KBM-7 (cell line): ENCODE data around the gene ENOX2.
A peak's percentile ranks its signal among the peaks of the same experiment; 100 is the strongest.
"Not testable (repeated sequence)": the region's sequence is repeated elsewhere in the genome, so short reads cannot be mapped to it uniquely, and the experiment has no call there.

ENCODE experiments used
- DNase-seq: peaks from one replicate; pipeline ENCODE4 v3.0.0-alpha.2; 2015
- in situ Hi-C: fragments of 300-500 bp; cut with MboI; formaldehyde crosslinking; loops from 2 replicates; pipeline ENCODE4 v1.14.3; 2020; ENCODE audit warnings: low sequenced_read_pairs, low pct_unique_long_range_greater_than_20kb, mixed read lengths

ENOX2 gene, protein sequence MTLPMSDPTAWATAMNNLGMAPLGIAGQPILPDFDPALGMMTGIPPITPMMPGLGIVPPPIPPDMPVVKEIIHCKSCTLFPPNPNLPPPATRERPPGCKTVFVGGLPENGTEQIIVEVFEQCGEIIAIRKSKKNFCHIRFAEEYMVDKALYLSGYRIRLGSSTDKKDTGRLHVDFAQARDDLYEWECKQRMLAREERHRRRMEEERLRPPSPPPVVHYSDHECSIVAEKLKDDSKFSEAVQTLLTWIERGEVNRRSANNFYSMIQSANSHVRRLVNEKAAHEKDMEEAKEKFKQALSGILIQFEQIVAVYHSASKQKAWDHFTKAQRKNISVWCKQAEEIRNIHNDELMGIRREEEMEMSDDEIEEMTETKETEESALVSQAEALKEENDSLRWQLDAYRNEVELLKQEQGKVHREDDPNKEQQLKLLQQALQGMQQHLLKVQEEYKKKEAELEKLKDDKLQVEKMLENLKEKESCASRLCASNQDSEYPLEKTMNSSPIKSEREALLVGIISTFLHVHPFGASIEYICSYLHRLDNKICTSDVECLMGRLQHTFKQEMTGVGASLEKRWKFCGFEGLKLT

DNA sequence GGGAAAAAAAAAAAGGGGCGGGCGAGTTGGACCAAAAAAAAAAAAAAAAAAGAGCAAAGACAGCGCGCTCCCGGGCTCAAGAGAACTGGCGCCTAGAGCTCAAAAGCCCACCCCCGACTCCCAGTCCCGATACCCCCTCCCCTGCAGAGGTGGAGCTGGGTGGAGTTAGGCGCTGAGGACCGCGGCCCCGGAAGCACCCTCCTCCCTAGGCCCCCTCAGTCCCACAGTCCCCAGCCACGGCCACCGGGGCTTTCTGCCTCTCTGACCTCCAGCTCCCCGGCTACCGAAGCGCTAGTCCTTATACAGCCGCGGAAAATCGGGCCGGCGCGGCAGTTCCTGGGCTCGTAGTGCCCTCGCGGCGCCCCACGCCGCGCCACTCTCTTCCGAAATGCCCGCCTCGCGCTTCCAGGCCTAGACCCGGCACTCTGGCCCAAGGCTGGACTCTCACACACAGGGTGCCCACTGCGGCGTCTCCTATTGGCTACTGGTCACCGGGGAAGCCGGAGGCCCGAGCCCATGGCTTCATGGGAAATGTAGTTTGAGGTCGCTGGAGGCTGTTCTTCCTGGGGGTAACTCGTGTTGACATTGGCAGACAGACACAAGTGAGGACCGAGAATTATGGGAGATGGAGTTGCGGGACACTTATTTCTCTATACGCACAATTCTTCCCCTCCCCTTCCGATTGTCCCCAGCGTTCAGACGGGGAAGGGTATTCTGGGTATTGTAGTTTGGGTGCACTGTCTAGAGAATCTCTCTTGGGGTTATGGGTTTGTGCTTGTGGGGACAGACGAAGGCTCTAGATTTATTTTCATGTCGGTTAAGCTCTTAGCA, at the start of gene ENOX2:
ENOX2 (minus strand) TSS at position 427 of the 831 bp plus-strand sequence. CDS start 199,993 bp downstream, outside the sequence.
- in situ Hi-C loops: loop anchor here (25.0 kb wide), 1 partner anchor 366 kb away; no protein-coding TSS in a partner anchor
- peak; percentile 99 for DNase-seq

DNA sequence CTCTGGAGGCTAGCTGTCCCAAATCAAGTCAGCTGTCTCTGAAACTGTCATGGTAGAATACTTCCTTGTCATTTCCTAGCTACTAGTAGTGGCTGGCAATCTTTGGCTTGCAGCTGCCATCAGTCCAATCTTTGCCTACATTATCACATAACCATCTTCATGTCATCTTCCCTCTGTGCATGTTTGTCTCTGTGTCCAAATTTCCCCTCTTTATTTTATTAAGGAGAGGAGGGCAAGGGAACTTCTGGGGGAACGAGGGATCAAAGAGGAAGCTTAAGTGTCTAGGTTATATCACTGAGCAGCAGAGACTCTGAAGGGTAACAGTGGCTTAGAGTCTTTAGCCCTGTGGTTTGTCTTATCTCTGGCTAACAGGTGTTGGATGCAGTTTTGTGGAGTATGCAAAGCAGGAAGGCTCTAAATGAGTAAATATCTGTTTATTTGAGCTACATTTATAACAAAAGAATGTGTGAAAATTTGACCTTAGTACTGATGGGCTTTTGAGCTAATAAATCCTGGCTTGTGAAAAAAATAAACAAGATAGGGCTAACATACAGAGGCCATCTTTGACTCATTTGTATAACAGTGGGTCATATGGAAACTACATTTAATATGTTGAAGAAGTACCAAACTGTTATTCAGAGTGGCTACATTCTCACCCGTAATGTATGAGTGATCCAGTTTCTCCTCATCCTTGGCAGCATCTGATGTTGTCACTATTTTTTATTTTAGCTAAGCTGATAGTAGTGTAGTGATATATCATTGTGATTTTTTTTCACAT, 49.4 kb upstream of the ENOX2 start:
- in situ Hi-C loops: no loop called here
- peak; percentile 3 for DNase-seq

DNA sequence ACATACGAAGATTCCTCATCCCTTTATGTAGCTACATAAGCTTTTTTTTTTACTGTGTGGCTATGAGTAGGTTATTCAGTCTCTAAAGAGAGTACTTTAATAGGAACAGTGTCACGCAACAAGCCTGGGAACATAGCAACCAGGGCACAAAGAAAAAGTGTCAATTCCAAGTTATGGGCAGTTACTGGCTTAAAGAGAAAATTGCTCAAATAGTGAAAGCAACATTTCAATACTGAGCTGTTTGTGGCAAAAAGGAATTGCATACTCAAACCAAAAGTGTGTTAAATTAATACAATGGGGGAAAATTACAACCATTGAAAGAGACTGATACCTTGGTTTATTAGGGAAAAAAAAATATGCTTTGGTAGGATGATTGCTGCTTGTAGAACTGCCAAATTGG, 41.2 kb upstream of the ENOX2 start:
- no peak for DNase-seq
- in situ Hi-C loops: no loop called here

DNA sequence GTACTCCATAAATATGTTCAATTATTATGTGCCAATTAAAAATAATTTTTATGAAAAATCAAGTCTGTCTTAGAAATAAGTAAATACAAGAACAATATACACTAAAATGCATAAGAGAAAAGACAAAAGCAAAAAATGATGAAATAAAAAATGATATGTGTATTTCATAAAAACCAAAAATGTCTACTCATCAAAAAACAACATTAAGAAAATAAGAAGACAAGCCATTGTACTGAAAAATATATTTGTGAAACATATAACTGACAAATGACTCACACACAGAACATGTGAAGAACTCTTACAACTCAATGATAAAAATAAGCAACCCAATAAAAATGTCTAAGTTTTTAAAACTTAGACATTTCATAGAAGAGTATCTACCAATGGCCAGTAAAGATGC, 34.1 kb upstream of the ENOX2 start:
- DNase-seq: no peak
- in situ Hi-C loops: no loop called here

DNA sequence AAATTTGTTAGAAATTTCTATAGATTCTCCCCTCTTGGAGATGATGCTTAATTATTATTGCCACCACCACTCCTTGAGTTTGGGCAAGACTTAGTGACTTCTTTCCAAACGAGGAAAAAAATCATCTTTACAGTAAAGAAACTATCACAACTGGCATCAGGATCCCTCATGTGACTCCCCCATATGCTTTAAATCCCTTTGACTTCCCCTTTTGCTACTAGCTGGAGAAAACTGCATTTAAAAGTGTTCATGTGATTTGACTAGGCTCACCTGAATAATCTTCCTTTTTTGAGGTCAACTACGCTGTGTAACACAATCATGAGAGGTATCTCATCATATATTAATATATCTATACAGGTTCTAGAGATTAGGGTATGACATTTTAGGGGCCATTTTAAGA, 30.3 kb upstream of the ENOX2 start:
- peak; percentile 45 for DNase-seq
- in situ Hi-C loops: no loop called here

DNA sequence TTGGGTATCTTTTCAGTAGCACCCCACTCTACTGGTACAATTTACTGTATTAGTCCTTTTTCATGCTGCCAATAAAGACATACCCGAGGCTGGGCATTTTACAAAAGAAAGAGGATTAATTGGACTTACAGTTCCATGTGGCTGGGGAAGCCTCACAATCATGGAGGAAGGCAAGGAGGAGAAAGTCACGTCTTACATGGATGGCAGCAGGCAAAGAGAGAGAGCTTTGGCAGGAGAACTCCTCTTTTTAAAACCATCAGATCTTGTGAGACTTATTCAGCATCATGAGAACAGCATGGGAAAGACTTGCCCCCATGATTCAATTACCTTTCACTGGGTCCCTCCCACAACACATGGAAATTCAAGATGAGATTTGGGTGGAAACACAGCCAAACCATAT, 17.4 kb upstream of the ENOX2 start:
- in situ Hi-C loops: loop anchor here (25.0 kb wide), 1 partner anchor 383 kb away; no protein-coding TSS in a partner anchor
- DNase-seq: not testable (repeated sequence)

DNA sequence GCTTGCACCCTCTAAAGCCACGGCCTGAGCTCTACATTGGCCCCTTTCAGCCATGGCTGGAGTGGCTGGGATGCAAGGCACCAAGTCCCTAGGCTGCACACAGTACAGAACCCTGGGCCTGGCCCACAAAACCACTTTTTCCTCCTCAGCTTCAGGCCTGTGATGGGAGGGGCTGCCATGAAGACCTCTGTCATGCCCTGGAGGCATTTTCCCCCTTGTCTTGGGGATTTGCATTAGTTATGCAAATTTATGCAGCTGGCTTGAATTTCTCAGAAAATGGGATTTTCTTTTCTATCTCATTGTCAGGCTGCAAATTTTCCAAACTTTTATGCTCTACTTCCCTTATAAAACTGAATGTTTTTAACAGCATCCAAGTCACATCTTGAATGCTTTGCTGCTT, 16.7 kb upstream of the ENOX2 start:
- in situ Hi-C loops: loop anchor here (25.0 kb wide), 1 partner anchor 382 kb away; no protein-coding TSS in a partner anchor
- DNase-seq: not testable (repeated sequence)

DNA sequence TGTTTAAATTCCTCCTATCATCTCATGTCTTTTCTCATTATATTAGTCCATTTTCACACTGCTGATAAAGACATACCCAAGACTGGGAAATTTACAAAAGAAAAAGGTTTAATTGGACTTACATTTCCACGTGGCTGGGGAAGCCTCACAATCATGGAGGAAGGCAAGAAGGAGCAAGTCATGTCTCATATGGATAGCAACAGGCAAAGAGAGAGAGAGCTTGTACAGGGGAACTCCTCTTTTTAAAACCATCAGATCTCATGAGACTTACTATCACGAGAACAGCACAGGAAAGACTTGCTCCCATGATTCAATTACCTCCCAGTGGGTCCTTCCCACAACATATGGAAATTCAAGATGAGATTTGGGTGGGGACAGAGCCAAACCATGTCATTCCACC, 15.5 kb upstream of the ENOX2 start:
- in situ Hi-C loops: loop anchor here (25.0 kb wide), 1 partner anchor 381 kb away; no protein-coding TSS in a partner anchor
- DNase-seq: not testable (repeated sequence)

DNA sequence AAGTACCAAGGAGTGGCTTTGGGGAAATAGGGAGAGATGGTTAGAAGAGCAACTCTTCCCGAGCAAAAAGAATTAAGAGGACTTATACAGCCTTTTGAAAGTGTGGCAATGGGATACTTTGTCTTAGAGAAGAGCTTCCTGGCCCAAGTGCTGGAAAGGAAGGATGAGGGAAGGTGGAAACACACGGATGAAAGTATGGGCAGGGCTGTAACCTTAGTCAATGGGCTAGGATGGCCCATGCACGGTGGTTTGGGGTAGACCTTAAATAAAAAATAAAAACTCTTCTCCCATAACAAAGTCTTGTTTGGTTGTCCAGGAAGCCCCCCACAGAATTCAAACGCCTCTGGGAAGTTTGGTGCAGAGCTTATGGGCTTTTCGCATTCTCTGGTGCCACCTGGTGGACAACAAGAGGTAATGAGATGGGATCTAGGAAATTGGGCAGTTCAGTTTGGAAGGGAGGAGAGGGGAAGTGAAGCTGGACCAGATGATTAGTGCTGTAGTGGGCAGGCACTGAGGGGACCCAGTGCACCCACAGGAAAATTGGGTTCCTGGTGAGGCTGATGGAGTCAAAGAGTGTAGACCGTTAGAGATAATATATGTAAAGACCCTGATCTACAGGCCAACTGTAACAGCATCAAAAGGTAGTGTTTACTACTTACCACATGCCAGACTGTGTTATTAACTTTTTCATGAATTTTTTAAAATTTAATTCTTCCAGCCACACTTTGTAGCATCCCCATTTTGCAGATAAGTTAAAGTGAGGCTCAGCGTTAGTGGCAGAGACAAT, 13.8 kb upstream of the ENOX2 start:
- DNase-seq: peak; percentile 74
- in situ Hi-C loops: loop anchor here (25.0 kb wide), 1 partner anchor 380 kb away; no protein-coding TSS in a partner anchor

DNA sequence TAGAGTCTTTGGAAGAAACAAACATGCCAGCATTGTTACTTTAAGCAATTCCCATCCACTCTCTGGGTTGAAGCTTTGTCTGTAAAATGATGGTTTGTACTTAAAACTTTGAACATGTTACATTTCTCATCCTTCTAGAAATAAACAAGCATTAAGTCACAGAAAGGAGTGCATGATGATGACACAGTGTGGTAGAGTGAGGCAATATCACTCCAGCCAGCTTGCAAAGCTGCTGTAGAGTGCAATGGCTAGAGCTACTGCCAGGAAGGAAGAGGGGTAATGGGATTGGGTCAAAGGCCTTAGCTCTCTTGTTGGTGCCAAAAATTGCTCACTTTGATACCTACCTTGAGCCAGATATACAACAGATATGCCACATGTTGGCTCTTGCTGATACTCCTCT, 12.3 kb upstream of the ENOX2 start:
- in situ Hi-C loops: loop anchor here (25.0 kb wide), 1 partner anchor 378 kb away; no protein-coding TSS in a partner anchor
- no peak for DNase-seq

DNA sequence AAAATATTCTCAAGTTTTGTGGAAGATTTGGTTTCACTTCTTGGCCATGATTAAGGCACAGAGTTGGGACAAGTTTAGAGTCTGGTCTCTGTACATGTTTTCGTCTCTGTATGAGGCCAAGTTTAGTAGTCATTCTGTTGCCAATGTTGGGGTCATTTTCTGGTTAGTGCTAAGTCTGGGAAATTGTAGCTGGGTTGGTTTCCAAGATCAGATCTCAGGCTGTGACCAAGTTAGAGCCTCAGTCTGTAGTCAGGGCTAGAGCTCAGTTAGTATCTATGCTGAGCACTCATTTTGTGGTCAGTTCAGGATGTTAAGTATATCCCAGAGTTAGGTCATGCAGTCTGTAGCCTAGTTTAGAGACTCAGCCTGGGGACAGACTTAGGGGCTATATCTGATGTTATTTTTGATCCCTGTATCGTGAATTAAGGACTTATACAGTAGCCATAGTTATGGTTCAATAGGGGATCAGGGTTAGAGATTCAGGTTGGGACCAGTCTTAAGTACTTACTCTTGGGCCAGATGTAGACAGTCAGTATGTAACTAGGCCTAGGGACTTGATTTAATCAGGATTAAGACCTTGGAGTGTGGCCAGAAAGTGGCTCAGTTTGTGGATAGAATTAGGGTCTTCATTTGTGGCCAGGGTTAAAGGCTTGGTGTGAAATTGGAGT, 6.6 kb upstream of the ENOX2 start:
- DNase-seq: no peak
- in situ Hi-C loops: loop anchor here (25.0 kb wide), 1 partner anchor 372 kb away; no protein-coding TSS in a partner anchor

DNA sequence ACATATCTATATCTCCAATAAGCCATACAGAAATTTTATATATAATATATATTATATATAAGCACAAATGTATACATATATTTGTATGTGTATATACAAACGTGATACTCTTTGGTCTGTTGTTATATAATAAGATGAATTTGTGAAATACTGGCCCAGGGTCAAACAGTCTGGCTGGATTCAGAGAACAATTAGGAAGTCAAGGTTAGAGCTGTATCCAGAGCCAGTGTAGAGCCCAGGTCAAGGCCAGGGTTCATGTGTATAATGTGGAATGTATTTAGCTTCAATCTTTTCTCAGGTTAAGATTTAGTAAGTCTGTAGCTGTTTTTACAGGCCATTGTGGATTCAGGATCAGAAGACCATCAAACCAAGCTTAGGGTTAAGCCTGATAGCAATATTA, 3.8 kb upstream of the ENOX2 start:
- DNase-seq: no peak
- in situ Hi-C loops: loop anchor here (25.0 kb wide), 1 partner anchor 369 kb away; no protein-coding TSS in a partner anchor

DNA sequence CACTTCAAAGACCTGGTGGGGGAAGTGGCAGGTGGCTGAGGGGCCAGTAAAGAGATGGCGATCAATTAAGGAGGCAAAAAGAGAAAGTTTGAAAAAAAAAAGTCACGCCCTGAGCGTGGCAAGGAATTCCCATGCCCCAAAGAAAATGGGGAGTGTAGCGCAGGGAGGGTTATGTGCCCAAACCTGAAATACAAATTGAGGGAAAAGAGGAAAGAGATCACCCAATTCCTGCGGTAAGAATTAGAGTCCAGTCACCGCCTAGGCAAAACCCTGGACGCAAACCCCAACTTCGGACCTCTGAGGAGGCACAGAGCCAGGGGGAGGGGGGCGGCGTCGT, 595 bp downstream of the ENOX2 start:
- no peak for DNase-seq
- in situ Hi-C loops: loop anchor here (25.0 kb wide), 1 partner anchor 365 kb away; no protein-coding TSS in a partner anchor

DNA sequence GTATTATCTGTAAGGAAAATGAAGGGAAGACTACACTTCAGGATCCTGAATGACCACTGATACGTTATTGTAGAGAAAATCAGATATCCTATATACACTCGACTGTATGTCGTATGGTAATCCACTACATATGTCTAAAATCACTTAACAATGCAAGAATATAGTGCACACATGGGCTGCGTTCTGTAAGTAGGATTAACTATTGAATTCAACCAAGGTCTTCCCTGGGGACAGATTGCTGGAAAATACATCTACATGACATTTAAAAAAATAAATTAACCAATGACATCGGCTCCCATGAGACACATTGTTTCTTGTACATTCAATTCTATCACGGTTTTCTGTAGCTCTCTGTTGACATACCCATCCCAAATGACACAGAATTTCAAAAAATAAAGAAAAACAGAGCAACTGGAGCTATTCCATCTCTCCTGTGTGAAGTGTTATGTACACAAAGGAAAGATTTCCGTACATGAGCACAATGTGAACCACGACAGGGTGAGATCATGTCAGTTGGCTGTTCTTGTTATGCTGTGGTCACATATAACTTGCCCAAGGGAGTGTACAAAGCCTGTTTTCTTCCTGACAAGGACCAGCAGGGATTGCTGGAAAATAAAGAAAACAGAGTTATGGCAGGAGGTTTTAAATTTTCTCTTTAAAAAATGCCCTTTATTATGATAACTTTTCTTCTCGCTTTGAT, 6.1 kb downstream of the ENOX2 start:
- DNase-seq: no peak
- in situ Hi-C loops: no loop called here

DNA sequence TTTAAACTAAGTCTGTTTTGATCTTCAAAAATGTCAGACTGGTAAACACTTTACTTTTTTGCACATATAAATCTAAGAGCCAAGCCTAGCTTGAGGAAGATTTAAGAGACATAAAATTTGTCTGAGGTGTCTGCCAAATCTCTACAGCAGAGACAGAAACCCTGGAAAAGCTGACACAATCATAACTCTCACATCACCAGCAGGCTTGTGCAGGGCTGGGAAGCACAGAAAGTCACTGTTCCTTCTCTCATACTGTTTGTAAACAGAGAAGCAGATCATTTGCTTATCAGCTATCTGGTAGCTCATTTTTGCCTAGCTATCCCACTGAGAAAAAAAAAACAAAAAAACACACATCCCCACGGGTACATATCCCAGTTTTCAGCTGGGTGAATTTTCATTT, 7.0 kb downstream of the ENOX2 start:
- DNase-seq: no peak
- in situ Hi-C loops: no loop called here

DNA sequence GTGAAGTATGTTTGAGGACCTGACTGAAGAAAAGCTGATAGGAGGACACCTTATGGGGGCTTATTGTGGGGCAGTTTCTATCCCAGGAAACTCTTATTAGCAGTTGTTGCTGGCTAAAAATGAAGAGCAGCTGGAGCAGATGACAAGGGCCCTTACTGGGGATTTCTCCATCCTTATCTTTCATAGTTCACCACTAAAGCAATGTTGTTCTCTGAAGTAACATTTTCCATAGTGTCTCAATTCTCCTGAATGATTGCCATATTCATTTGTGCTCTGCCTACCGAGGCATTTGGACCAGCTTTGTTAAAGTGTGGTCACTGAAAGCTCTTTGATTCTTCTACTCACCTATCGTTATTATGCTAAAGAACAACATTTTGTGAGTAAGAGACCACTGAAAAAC, 7.7 kb downstream of the ENOX2 start:
- in situ Hi-C loops: no loop called here
- no peak for DNase-seq
